Upper lobe of left lung (tissue), 6 donors: ENCODE measurements around the gene PARD3B. TPM values are rescaled to one million over a fixed set of nuclear protein-coding genes. Genes with fewer than 3 reads are reported as not detected.

ENCODE experiments used
- ATAC-seq, 2 donors: fragments of 200-7000 bp; cut with Tn5 transposase; one replicate each; pipeline ENCODE4 v1.9.1; 2022; ENCODE audit warnings: mild to moderate bottlenecking in 2 of 2, moderate library complexity in 2 of 2; ENCODE audit not compliant: low FRiP score in 2 of 2
- DNase-seq, 2 donors: peaks; one replicate each; pipeline ENCODE4 v3.0.0-alpha.2; 2019 to 2020
- H3K27ac ChIP-seq, 4 donors: fragments of 200-600 bp; sonication (generic); one replicate each; pipeline ENCODE4 v1.5.1; 2016 to 2019
- H3K27me3 ChIP-seq, 4 donors: fragments of 200-600 bp; sonication (generic); one replicate each; pipeline ENCODE4 v1.5.1; 2017 to 2019
- H3K36me3 ChIP-seq, 4 donors: fragments of 200-600 bp; sonication (generic); one replicate each; pipeline ENCODE4 v1.5.1; 2016 to 2019
- H3K4me1 ChIP-seq, 4 donors: fragments of 200-600 bp; sonication (generic); one replicate each; pipeline ENCODE4 v1.5.1; 2018 to 2019
- H3K4me3 ChIP-seq, 4 donors: fragments of 200-600 bp; sonication (generic); one replicate each; pipeline ENCODE4 v1.5.1; 2017 to 2019; ENCODE audit warnings: mild to moderate bottlenecking in 2 of 4, moderate library complexity in 1 of 4
- H3K9me3 ChIP-seq, 4 donors: fragments of 200-600 bp; sonication (generic); one replicate each; pipeline ENCODE4 v1.5.1; 2018 to 2019
- EP300 ChIP-seq, 4 donors: sonication (generic); formaldehyde crosslinking; IDR thresholded peaks; one replicate each; pipeline ENCODE4 v1.5.1; 2017; ENCODE audit warnings: antibody characterized with exemption in 4 of 4, control low read depth in 2 of 4
- POLR2A ChIP-seq, 4 donors: fragments of 450-650 bp; IDR thresholded peaks; one replicate each; pipeline ENCODE4 v1.5.1; 2016 to 2017; ENCODE audit warnings: antibody characterized with exemption in 4 of 4, mild to moderate bottlenecking in 2 of 4
- POLR2AphosphoS5 ChIP-seq, 2 donors: sonication (generic); formaldehyde crosslinking; IDR thresholded peaks; one replicate each; pipeline ENCODE4 v1.5.1; 2017; ENCODE audit warnings: antibody characterized with exemption in 2 of 2
- WGBS, 2 donors: methylation state at CpG; one replicate each; pipeline ENCODE4 v1.1.5; 2017 to 2018; 5-methylcytosine and 5-hydroxymethylcytosine counted together
- total RNA-seq, 6 donors: library from RNA; depleted of rRNA in 4 of 6; stranded (reverse); fragments of >200 nt in 4 of 6; gene quantifications; one replicate each; pipeline versions ENCODE4 v1.1.0 to v1.2.1, GENCODE V29; 2016 to 2021
- TF ChIP-seq, protein P1 (sequence below), 6 experiments: fragments of 450-650 bp in 4 of 6; fragments of 200-600 bp in 2 of 6; sonication (generic) in 2 of 6; IDR thresholded peaks; one replicate each; pipeline ENCODE4 v1.5.1; 2016 to 2019; ENCODE audit warnings: antibody characterized with exemption in 6 of 6
- donor health status: DM: no; HTN: no; CAD: no; lungs with moderate emphysema.
- donor health status: DM: no; HTN: yes; CAD: no; lungs with severe emphysema.

Gene PARD3B
- total RNA-seq, 6 donors from 2014 or later = 17.8 to 44.9 (median 24.2) TPM

DNA sequence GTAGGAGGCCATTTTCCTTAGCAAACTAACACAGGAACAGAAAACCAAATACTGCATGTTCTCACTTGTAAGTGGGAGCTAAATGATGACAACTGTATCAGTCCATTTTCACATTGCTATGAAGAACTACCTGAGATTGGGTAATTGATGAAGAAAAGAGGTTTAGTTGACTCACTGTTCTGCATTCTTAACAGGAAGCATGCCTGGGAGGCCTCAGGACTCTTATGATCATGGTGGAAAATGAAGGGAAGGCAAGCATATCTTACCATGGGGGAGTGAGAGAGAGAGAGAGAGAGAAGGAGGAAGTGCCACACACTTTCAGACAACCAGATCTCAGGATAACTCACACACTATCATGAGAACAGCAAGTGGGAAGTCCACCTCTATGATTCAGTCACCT, 105.3 kb downstream of the PARD3B start:
- Histone ChIP-seq H3K4me1 (peaks cover 0 to 9% (median 6%) of the 10 kb centered on the region in 4 donors), H3K9me3 (peaks cover 0 to 2% (median 0%) of the 10 kb centered on the region in 4 donors), H3K27me3 (no peaks in the 10 kb centered on the region), H3K4me3 (no peak overlapping the region), H3K36me3 (no peaks in the 10 kb centered on the region), H3K27ac (no peak overlapping the region)
- ATAC-seq (no peak), DNase-seq (no peak)
- TF ChIP-seq EP300 (IDR thresholded peaks at IDR 0.05) = no peak
- no peak for TF ChIP-seq POLR2A (IDR thresholded peaks at IDR 0.05)
- TF ChIP-seq POLR2AphosphoS5 (IDR thresholded peaks at IDR 0.05) = no peak
- TF ChIP-seq, protein P1, sequence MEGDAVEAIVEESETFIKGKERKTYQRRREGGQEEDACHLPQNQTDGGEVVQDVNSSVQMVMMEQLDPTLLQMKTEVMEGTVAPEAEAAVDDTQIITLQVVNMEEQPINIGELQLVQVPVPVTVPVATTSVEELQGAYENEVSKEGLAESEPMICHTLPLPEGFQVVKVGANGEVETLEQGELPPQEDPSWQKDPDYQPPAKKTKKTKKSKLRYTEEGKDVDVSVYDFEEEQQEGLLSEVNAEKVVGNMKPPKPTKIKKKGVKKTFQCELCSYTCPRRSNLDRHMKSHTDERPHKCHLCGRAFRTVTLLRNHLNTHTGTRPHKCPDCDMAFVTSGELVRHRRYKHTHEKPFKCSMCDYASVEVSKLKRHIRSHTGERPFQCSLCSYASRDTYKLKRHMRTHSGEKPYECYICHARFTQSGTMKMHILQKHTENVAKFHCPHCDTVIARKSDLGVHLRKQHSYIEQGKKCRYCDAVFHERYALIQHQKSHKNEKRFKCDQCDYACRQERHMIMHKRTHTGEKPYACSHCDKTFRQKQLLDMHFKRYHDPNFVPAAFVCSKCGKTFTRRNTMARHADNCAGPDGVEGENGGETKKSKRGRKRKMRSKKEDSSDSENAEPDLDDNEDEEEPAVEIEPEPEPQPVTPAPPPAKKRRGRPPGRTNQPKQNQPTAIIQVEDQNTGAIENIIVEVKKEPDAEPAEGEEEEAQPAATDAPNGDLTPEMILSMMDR (IDR thresholded peaks at IDR 0.05) = no peak

GRCh38 chr2:204652063-204652462, 106.8 kb downstream of the PARD3B start:
- ATAC-seq (no peak), DNase-seq (no peak)
- peaks cover 0 to 2% (median 0%) of the 10 kb centered on the region in 4 donors for H3K9me3 ChIP-seq
- H3K4me1 ChIP-seq = peaks cover 0 to 7% (median 4%) of the 10 kb centered on the region in 4 donors
- H3K4me3 ChIP-seq = no peak overlapping the region
- 93 to 98% methylated on average over 4 of the region's 4 CpGs for WGBS, 2 donors
- H3K36me3 ChIP-seq = no peaks in the 10 kb centered on the region
- no peak for TF ChIP-seq EP300 (IDR thresholded peaks at IDR 0.05)
- no peak for TF ChIP-seq POLR2A (IDR thresholded peaks at IDR 0.05)
- TF ChIP-seq, protein P1 (IDR thresholded peaks at IDR 0.05) = no peak
- no peak for TF ChIP-seq POLR2AphosphoS5 (IDR thresholded peaks at IDR 0.05)
- no peaks in the 10 kb centered on the region for H3K27me3 ChIP-seq
- no peak overlapping the region for H3K27ac ChIP-seq

DNA sequence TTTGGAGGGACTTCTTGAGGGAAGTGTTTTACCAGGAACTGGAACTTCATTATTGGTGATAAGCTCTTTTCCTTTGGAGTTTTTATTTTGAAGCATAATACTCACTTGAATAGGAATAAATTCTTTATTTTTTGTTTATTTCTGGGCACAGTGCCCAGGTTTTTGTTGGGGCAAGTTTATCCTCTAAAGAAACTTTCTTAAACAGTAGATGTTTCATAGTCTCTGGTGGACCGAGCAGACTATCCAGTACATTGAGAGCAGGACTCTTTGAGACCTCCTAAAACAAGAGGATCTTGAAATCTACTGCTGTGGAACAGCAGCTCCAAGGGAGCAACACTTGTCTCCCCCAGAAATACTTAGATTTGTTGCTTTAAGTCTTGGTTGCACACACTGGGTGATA, 109.4 kb downstream of the PARD3B start:
- TF ChIP-seq EP300 (IDR thresholded peaks at IDR 0.05) (no peak), POLR2AphosphoS5 (IDR thresholded peaks at IDR 0.05) (no peak), POLR2A (IDR thresholded peaks at IDR 0.05) (no peak)
- TF ChIP-seq, protein P1 (IDR thresholded peaks at IDR 0.05) = no peak
- Histone ChIP-seq H3K4me3 (no peak overlapping the region), H3K4me1 (peaks cover 0 to 7% (median 4%) of the 10 kb centered on the region in 4 donors), H3K9me3 (peaks cover 0 to 2% (median 0%) of the 10 kb centered on the region in 4 donors), H3K27ac (peak overlapping the region in 1 of 4 donors; percentile 37), H3K27me3 (no peaks in the 10 kb centered on the region), H3K36me3 (no peaks in the 10 kb centered on the region)
- no peak for DNase-seq
- ATAC-seq = no peak
- WGBS, 2 donors = 52 to 65% methylated on average over 1 of the region's 1 CpG

- Histone ChIP-seq H3K36me3 (no peaks in the 10 kb centered on the region), H3K27me3 (no peaks in the 10 kb centered on the region), H3K9me3 (peaks cover 0 to 2% (median 0%) of the 10 kb centered on the region in 4 donors), H3K27ac (no peak overlapping the region), H3K4me1 (peaks cover 0 to 7% (median 4%) of the 10 kb centered on the region in 4 donors), H3K4me3 (no peak overlapping the region)
- DNase-seq (no peak), ATAC-seq (peak in 1 of 2 donors; percentile 64)
- 84 to 85% methylated on average over 2 of the region's 2 CpGs for WGBS, 2 donors
- TF ChIP-seq POLR2AphosphoS5 (IDR thresholded peaks at IDR 0.05) (no peak), EP300 (IDR thresholded peaks at IDR 0.05) (no peak), POLR2A (IDR thresholded peaks at IDR 0.05) (no peak)
- TF ChIP-seq, protein P1 (IDR thresholded peaks at IDR 0.05) = no peak
Observed at GRCh38 chr2:204655101-204655500, 109.8 kb downstream of the PARD3B start.

- WGBS, 2 donors = 84 to 93% methylated on average over 3 of the region's 3 CpGs
- Histone ChIP-seq H3K36me3 (no peaks in the 10 kb centered on the region), H3K27ac (no peak overlapping the region), H3K4me3 (no peak overlapping the region), H3K9me3 (peaks cover 0 to 2% (median 0%) of the 10 kb centered on the region in 4 donors), H3K4me1 (peaks cover 0 to 7% (median 4%) of the 10 kb centered on the region in 4 donors), H3K27me3 (no peaks in the 10 kb centered on the region)
- TF ChIP-seq, protein P1 (IDR thresholded peaks at IDR 0.05) = no peak
- TF ChIP-seq POLR2AphosphoS5 (IDR thresholded peaks at IDR 0.05) = no peak
- no peak for TF ChIP-seq EP300 (IDR thresholded peaks at IDR 0.05)
- TF ChIP-seq POLR2A (IDR thresholded peaks at IDR 0.05) = no peak
- DNase-seq = no peak
- ATAC-seq = no peak
Observed at GRCh38 chr2:204655626-204656025, 110.4 kb downstream of the PARD3B start.
